NB4 (cell line): Measurements from ENCODE around the gene MED14.

Source experiments
- CTCF ChIP-seq: IDR thresholded peaks from one replicate; pipeline ENCODE4 v1.5.1; 2012; ENCODE audit warnings: low read depth, low read length
- MAX ChIP-seq: IDR thresholded peaks from 2 replicates; pipeline ENCODE4 v1.6.1; 2011; ENCODE audit warnings: low read depth, low read length
- MYC ChIP-seq: IDR thresholded peaks from 2 replicates; pipeline ENCODE4 v1.6.1; 2011; ENCODE audit warnings: low read depth, low read length
- POLR2A ChIP-seq: IDR thresholded peaks from 2 replicates; pipeline ENCODE4 v1.6.1; 2011; ENCODE audit warnings: mild to moderate bottlenecking; ENCODE audit not compliant: insufficient read length; ENCODE audit errors: extremely low read depth

- TF ChIP-seq CTCF (no peak), MYC (no peak), MAX (no peak), POLR2A (no peak)
These were observed 45.6 kb upstream of the MED14 start for GRCh38 chrX:40780951-40781350.
